ENCODE measurements around the gene CIDEB.

GRCh38 chr14:24298892-24299254 is 8.9 kb downstream of the CIDEB start:
- TF ChIP-seq POLR2AphosphoS5 (IDR thresholded peaks at IDR 0.05; ENCODE audit: borderline replicate concordance, low read depth, low read length) = no peak
- TF ChIP-seq EZH2 (IDR thresholded peaks at IDR 0.05) = no peak

Measured in SK-N-MC (cell line).